ENCODE measurements around the gene RICTOR.

- TF ChIP-seq CTCF (IDR thresholded peaks at IDR 0.05 in 2 of 3, conservative IDR thresholded peaks at IDR 0.05 in 1 of 3; ENCODE audit: borderline replicate concordance in 1 of 3, insufficient read depth in 1 of 3, low read depth in 2 of 3, low read length in 2 of 3) (no peak), SRF (IDR thresholded peaks at IDR 0.05; ENCODE audit: low read depth) (no peak), FOSL1 (IDR thresholded peaks at IDR 0.05; ENCODE audit: low read depth) (no peak), ZBTB33 (IDR thresholded peaks at IDR 0.05; ENCODE audit: extremely low read depth, insufficient replicate concordance, low read length) (no peak), EZH2 (IDR thresholded peaks at IDR 0.05) (no peak), REST (IDR thresholded peaks at IDR 0.05; ENCODE audit: low read depth) (no peak), POLR2A (IDR thresholded peaks at IDR 0.05; ENCODE audit: borderline replicate concordance, extremely low read depth, insufficient read depth, insufficient read length) (no peak), POLR2AphosphoS5 (IDR thresholded peaks at IDR 0.05; ENCODE audit: low read depth, low read length) (no peak)
Measured at GRCh38 chr5:39104221-39104620, 30.0 kb upstream of the RICTOR start.
